ENCODE measurements around the gene HDAC5.

GRCh38 chr17:44086364-44087311 lies 36.8 kb downstream of the HDAC5 start:
- no peak for TF ChIP-seq POLR2A (IDR thresholded peaks at IDR 0.05)
- TF ChIP-seq, protein P1, sequence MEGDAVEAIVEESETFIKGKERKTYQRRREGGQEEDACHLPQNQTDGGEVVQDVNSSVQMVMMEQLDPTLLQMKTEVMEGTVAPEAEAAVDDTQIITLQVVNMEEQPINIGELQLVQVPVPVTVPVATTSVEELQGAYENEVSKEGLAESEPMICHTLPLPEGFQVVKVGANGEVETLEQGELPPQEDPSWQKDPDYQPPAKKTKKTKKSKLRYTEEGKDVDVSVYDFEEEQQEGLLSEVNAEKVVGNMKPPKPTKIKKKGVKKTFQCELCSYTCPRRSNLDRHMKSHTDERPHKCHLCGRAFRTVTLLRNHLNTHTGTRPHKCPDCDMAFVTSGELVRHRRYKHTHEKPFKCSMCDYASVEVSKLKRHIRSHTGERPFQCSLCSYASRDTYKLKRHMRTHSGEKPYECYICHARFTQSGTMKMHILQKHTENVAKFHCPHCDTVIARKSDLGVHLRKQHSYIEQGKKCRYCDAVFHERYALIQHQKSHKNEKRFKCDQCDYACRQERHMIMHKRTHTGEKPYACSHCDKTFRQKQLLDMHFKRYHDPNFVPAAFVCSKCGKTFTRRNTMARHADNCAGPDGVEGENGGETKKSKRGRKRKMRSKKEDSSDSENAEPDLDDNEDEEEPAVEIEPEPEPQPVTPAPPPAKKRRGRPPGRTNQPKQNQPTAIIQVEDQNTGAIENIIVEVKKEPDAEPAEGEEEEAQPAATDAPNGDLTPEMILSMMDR (IDR thresholded peaks at IDR 0.05), result no peak
